Activated gamma-delta T cell (primary cell): ENCODE results near the gene ANKRD10.

Experiments
- DNase-seq: peaks from one replicate; lab custom pipeline; 2025; lab: John Stamatoyannopoulos, UW

ANKRD10 gene

DNA sequence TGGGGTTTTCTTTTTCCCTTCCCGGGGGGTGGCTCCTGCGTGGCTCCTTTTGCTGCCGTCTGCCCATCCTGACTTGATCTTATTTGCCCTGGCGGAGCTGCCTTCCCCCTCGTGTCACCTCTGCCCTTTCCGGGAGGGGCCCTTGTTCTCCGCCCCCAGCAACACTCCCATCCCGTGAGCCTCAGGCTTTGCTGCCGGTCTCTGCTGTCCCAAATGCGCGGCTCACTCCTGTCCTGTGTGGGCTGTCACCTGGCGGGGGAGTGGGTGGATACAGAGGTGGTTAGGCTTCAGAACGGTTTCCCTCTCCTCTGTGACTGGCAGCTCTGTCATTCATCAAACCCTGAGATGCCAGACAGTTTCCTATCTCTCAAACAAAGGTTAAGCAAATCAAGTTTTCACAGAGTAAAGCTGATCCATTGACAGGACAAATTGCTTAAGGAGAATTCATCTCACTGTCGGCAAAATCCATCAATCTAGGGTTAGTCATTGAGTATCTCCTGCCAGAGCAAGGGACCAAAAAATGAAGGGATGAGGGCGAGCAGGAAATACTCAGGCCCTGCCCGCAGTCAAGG, 84.0 kb downstream of the ANKRD10 start:
- DNase-seq: no peak

DNA sequence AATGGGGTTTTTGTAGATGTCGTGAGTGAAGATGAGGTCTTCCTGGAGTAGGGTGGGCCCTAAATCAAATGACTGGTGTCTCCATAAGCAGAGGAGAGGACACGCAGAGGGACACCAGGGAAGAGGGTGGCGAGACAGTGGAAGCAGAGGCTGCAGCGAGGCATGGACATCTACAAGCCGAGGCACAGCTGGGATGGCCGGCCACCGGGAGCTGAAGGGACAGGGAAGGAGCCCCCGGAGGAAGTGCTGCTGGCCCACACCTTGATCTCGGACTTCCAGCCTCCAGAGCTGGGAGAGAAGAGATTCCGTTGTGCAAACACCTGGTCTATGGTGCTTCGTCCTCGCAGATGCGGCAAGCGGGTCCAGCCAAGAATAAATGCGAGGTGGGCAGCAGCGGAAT, 84.5 kb downstream of the ANKRD10 start:
- no peak for DNase-seq

DNA sequence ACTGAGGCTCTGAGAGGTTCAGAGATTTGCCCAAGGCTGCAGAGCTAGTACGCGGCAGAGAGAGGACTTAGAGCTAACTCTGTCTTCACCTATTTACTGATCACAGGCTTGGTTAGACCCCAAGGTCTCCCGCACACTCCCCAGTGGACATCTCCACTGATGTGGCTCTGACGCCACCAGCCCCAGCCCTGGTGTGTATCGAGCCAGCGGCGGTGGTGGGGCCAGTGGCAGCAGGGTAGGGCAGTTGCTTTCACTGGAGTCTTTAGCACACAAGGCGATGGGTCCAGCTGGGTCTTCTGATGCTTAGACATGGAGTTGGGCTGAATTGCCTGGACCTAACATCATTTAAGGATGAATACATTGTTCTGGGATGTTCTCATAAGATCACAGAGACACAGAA, 85.4 kb downstream of the ANKRD10 start:
- no peak for DNase-seq

DNA sequence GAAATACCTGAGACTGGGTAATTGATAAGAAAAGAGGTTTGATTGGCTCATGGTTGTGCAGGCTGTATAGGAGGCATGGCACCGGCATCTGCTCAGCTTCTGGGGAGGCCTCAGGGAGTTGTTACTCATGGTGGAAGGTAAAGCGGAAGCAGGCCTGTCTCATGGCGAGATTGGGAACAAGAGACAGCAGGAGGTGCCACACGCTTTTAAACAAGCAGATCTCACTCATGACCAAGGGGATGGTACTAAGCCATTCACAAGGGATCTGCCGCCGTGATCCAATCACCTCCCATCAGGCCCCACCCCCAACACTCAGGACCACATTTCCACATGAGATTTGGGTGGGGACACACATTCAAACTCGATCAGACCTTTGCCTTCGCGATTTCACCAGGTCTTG, 86.2 kb downstream of the ANKRD10 start:
- DNase-seq: no peak
